HG03108 (cell line): ENCODE results near the gene LMCD1.

Source experiments
- ATAC-seq: cut with Tn5 transposase; IDR thresholded peaks from one replicate; pipeline ENCODE4 v1.9.1; 2021; ENCODE audit warnings: moderate library complexity; ENCODE audit not compliant: unreplicated experiment

LMCD1 gene

DNA sequence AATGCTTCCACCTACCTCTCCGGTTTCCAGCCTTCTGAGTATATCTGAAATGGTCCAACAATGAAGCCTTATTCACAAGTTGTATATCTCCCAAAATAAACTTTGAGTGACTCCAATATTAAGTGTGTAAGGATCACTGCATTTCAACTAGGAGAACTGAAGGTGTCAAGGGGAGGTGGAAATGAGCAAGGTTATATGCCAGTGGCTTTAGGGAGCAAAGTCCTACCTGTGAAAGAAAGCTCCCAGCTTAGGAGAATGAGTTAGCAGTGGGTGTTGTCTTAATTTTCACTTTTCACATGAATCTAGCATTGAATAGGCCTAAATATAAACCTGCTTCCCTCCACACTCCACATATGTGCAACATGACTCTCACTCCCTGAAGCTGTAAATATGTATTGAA, 29.0 kb downstream of the LMCD1 start:
- ATAC-seq, result no peak

DNA sequence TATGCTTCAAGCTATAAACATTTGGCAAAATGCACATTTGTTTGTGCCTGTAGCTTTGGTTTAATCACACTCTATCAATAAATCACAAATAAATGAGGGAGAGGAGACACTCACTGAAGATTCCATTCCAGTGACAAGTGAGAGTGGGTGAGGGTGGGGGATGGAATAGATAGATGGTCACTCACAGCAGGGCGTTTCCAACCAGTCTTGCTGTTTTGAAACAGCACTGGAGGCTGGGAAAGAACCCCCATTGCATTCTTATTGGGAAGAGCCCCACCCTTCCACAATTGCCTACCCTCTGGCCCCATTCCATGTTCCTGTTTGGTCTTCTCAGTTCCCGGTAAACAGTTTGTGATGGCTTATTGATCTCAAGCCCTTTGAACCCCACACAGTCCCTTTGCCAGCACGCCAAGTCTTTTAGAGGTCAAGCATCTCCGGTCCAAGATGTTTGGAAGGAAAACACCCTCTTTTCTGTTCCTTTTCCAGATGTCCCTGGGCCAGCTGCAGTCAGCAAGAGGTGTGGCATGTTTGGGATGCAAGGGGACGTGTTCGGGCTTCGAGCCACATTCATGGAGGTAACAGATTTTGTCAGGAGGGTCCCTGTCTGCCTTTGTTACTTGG, 30.7 kb downstream of the LMCD1 start:
- no peak for ATAC-seq

GRCh38 chr3:8536096-8537056, 34.8 kb downstream of the LMCD1 start:
- no peak for ATAC-seq

- ATAC-seq, result no peak
These were observed 35.8 kb downstream of the LMCD1 start for GRCh38 chr3:8537440-8537839.

- no peak for ATAC-seq
These were observed 36.6 kb downstream of the LMCD1 start for GRCh38 chr3:8538223-8538622.

DNA sequence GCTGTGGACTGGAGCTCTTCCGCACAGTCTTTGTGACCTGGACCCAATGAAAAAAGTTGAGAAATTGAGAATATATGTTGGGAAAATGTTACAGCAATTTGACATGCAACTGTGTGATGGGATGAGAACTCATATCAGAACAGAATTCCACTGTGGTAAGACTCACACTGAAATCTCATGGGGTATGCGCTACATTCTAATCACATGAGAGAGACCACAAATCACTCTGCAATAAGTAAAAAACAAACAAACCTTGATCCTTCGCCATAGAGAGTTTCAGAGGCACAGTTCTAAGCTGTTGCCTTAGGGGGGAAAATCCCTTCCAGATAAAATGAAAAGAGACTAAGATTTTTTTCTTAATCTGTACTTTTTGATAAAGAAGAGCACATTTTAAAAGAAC, 37.3 kb downstream of the LMCD1 start:
- no peak for ATAC-seq

- ATAC-seq, result no peak
These were observed 37.8 kb downstream of the LMCD1 start for GRCh38 chr3:8539419-8539818.

DNA sequence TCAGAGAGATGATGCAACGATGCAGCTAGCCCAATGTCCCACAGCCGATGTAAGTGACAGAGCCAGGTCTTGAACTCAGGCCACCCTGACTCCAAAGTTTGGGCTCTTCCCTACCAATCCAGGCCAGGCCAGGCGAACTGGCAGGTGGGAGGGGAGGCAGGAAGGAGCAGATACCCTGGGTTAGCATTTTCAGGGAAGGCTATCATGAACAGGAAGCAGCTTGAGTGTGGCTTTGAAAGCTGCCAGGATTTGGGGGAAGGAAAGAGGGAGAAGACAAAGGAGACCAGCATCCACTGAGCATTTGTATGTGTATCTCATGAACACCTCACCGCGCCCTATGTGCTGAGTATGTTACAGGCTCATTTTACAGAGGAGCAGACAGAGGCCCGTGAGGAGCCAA, 38.8 kb downstream of the LMCD1 start:
- ATAC-seq, result no peak

- ATAC-seq, result no peak
These were observed 39.9 kb downstream of the LMCD1 start for GRCh38 chr3:8541486-8541885.

DNA sequence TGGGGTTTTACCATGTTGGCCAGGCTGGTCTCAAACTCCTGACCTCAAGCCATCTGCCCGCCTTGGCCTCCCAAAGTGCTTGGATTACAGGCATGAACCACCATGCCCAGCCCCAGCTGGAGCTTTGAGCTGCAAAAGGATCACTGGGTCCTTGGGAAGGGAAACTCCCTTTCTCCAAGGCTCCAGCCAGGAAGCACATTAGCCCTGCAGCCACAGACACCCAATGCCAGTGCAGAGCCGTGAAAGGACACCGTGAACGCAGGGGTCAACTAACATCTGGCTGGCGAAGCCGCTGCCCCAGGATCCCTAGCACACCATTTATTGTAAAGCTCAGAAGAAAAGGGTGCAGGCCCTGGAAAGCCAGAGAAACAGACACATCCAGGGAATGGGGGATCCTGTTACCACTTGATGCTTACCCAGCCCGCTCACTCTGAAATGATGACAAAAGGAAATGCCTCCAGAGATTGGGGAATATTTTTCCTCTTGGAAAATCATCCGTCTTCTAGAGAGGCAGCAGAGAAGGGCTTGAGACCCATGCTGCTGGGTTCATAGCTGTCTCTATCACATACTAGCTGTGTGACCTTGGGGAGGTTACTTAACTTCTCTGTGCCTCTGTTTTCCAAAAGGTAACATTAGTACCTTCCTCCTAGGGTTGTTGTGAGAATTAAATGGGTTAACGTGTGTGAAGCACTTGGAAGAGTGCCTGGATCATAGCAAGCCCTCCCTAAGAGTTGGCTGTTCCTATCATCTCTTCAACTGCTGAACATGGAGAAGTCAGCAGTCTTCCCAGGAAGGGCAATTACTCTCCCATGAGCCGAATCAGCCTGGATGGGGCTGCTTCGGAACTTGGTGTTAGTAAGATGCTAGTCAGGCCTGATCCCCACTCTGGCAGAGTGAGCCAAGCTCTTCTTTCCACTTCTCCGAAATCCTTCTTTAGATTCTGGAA, 40.8 kb downstream of the LMCD1 start:
- ATAC-seq, result no peak

DNA sequence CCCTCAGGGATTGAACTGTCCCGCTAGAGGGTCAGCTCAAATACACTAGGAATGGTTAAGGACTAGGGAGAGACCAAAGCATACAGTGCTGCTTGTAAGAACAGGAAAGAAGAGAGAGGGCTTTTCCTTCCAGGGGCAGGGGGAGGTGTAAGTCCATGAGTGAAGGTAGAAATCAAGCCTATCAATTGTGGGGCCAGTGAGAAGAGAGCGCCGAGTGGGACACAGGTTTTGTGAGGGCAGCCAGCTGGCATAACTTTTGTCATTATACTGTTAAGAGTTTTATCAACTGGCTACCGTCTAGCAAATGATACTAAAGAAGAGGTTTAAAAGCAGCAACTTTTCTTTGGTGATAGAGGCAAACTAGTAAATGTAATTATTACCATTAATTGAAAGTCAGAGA, 45.0 kb downstream of the LMCD1 start:
- ATAC-seq, result no peak

GRCh38 chr3:8548502-8549275, 47.1 kb downstream of the LMCD1 start:
- ATAC-seq, result no peak

- ATAC-seq, result no peak
These were observed 47.7 kb downstream of the LMCD1 start for GRCh38 chr3:8549354-8549753.

GRCh38 chr3:8550611-8551010, 49.0 kb downstream of the LMCD1 start:
- ATAC-seq, result no peak

DNA sequence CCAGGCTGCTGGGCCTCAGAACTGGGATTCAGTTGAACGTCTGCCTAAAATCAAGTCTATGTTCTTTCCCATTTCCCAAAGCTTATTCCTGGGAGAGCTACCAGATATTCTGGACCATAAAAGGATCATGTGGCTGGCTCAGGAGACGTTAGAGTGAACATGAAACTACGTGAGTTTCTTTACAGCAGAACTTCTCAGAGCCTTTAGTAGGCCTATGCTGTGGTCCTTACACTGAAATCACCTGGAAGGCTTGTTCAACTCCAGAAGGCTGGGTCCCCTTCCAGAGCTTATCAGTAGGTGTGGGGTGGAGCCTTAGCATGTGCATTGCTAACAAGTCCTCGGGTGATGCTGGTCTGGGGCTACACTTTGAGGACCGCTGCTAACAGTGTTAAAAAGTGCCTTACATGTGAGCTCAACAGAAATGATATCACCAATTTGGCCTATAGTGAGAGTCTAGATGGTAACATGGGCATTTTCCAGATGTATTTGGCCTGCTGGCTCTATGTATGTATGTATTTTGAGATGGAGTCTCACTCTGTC, 50.7 kb downstream of the LMCD1 start:
- ATAC-seq, result no peak

DNA sequence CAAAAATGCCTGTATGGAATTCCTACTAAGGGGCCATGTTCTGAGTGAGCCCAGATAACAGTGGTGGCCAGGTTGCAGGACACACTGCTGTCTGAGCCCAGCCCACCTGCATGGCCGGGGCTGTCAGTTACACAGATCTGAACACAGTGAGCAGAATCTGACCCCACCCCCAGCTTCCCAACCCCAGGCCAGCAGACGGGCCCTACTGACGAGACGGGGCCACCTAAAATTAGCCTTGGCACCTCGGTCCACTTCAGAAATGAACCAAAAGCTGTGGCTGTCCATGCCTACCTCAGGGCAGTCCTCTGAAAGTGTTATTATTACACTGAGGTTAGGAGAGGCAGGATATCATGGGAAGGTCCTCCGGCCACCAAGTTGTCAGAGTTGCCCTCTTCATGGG, 51.8 kb downstream of the LMCD1 start:
- ATAC-seq, result no peak

DNA sequence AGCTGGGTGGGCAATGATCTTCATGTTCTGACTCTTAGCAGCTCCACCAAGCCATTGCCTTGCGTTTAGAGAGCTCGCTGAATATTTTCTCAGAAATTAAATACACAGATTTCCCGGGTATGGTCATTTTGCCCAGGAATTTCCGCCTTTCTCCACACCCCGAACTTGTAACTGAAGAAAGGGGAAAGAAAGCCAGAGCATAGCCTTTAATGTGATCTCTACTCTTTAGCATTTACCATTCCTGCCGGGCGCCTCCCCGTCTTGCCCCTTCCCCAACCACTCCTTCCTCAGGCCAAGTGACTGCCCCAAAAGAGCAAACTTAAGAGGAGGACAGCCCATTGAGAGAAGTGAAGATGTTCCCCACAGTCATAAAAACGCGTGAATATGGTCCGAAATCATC, 53.1 kb downstream of the LMCD1 start:
- no peak for ATAC-seq

- no peak for ATAC-seq
These were observed 53.6 kb downstream of the LMCD1 start for GRCh38 chr3:8555113-8555661.

DNA sequence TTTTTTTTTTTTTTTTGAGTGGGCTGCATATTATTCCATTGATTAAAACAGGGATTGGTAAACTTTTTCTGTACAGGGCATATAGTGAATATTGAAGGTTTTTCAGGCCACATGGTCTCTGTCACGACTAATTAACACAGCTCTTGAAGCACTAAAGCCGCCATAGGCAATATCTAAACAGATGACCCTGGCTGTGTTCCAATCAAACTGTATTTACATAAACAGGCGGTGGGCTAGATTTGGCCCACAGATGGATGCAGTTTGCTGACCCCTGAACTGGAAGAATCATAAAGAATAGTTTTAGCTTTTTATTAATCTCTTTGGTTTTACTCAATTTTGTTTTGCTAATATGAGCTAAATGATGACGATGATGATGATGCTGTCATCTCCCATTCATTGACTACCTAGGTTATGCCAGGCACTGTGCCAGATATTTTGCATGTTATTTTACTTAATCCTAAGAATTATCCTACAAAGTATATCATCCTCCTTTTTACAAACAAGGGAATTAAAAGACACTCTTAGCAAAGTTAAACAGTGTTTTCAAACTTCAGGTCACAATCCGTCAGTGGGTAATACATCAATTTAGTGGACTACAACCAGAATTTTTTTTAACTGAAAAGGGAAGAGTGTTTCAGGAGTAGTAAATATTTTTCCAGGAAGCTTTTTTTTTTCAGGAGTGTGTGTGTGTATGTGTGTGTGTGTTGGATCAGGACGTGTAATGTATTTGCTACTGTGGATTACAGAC, 54.3 kb downstream of the LMCD1 start:
- no peak for ATAC-seq
